HG03025 (cell line): ENCODE results near the gene GPC4.

Experiments used
- ATAC-seq: cut with Tn5 transposase; IDR thresholded peaks from one replicate; pipeline ENCODE4 v1.9.1; 2021; ENCODE audit warnings: mild to moderate bottlenecking, moderate library complexity; ENCODE audit not compliant: unreplicated experiment, low FRiP score

GPC4 gene

DNA sequence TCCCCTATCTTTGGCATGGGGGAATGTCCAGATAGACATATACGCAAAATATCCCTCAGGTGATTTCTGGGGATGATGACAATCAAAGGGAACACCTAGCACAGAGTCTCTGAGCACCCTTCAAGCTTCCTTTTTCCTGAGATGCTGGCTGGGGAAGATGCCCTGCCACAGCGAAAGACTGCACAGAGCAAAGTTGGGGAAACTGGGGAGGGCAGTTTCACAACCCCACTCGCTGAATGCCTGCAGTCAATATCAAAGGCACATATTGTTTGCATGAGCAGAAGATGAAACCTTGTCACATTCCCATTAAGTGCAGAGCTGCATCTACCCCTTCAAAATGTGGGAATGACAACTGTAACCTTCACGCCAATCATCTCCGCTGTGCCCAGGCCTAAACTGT, 2.6 kb downstream of the GPC4 start:
- no peak for ATAC-seq

DNA sequence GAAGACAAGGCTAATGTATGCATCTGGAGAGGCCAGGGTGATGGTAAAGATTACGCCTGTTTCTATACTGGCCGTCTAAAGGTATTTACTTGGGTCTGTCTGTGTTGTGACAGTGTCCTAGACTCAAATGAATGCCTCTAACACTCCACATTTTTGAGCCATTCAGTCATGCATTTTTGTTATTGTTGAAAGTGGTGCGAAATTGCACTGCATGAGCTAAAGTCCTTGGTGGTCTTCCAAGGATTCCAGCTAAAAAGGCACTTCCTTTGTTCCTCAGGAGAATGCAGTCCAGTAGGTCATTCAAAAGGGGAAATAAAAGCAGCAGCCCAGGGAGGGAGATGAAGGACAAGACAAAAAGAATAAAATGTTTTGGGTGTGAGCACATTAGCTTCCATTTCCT, 3.0 kb downstream of the GPC4 start:
- no peak for ATAC-seq

- ATAC-seq: no peak
Measured at GRCh38 chrX:133410550-133410949, 4.7 kb downstream of the GPC4 start.

- no peak for ATAC-seq
Measured at GRCh38 chrX:133405498-133406185, 9.6 kb downstream of the GPC4 start.

DNA sequence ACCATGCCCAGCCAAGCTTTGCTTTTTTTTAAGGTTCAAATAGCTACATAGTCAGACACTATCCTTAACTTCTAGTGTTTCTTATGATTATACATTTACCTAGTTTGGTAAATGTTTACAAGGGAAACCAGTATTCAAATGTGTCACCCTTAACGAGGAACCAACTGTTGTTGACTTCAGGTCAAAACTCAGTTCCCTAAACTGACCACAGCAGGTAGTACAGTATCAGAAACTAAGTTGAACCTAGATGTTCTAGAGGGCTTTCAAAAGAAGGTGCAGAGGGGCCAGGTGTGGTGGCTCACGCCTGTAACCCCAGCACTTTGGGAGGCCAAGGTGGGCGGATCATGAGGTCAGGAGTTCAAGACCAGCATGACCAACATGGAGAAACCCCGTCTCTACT, 11.3 kb downstream of the GPC4 start:
- no peak for ATAC-seq

GRCh38 chrX:133402830-133403625, 12.3 kb downstream of the GPC4 start:
- ATAC-seq: no peak

DNA sequence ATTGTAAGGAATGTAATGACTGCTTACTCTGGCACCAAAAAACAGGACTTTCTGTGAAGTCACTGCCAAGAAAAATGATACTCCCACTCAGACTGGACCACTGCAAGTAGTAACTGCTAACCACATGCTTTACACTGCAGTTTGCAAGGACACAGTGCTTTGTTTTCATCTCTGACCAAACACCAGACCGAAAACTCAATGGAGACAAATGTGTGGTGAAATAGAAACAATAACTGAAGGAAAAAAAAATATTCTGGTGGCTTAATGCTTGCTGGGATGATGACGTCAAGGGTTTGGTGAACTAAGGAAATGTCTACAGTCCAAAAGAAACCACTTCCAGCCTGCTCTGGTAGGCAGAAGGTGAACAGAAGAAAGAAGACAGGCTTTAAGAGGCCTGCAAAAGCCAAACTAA, 13.2 kb downstream of the GPC4 start:
- ATAC-seq: no peak

GRCh38 chrX:133401536-133401935, 13.8 kb downstream of the GPC4 start:
- no peak for ATAC-seq

DNA sequence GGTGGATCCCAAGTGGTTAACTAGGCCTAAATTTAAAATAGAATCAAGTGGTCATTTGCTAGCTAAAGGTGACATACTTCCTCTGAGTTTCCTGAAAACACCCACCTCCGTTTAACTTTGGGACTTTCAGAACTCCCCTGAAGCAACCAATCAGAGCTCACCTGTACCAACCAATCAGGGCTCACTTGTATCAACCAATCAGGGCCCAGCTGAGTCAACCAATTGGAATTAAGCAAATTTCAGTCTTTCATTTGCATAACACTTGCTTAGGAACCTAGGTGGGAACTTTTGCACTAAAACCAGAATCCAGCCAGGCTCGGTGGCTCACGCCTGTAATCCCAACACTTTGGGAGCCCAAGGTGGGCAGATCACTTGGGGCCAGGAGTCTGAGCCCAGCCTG, 15.9 kb downstream of the GPC4 start:
- no peak for ATAC-seq

- ATAC-seq: no peak
Measured at GRCh38 chrX:133394765-133395164, 20.5 kb downstream of the GPC4 start.

GRCh38 chrX:133392671-133393070, 22.6 kb downstream of the GPC4 start:
- no peak for ATAC-seq

- no peak for ATAC-seq
Measured at GRCh38 chrX:133391111-133391510, 24.2 kb downstream of the GPC4 start.

GRCh38 chrX:133390676-133391075, 24.6 kb downstream of the GPC4 start:
- ATAC-seq: no peak

GRCh38 chrX:133389975-133390374, 25.3 kb downstream of the GPC4 start:
- no peak for ATAC-seq

DNA sequence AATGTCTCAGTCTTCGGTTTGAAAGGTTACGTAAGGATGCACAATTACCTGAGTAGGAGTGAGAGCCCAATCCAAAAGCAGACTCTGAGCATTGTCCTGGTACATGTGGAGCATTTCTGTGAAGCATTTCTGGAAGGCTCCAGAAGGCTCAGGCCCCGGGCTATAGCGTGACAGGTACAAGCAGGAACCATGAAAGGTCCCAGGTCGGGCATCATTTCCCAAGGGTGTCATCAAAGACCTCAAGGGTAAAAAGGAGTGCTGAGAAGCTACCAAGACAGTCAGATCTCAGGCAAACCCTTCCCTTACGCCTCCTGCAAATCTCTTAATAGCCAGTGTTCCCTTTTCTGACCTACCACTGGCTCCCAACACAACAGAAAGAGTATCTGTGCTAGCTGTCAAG, 30.8 kb downstream of the GPC4 start:
- ATAC-seq: no peak

DNA sequence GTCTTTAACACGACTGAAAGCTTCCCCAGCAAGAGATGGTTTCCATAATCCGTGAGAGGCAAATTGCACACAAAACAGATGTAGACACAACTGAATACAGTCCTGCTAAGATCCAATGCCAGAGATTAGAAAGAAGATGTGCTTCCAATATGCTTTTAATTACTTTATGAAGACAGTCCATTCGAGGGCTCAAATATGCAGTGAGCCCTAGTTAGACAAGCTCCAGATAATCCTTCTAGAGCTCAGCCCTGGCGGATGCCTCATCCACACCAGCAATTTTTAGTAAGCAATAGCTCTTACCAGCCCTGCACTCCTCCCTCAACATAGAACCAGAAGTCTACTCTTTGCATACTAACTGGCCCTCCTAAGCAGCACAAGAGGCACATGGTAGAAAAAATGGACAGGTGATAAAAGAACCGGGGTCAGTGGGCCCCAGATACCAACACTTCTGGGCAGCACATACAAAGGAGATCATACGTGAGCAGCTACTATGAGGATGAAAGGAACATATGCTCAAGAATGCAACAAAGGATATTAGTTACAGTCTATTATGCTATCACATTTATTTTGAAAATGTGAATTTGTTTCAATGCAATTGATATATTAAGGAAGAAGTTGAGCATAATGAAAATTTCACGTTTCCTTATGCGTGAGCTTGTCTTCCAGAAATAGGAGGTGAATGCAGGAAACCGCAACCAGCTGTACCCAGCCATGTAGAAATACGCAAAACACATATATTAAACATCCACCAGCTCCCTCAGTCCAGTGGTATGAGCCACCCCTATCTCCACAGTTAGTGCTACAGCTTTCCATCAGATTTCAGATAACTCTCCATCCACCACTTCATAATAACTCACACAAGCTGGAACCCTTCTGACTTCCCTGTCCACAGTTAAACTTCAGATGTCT, 34.3 kb downstream of the GPC4 start:
- ATAC-seq: no peak

- no peak for ATAC-seq
Measured at GRCh38 chrX:133376422-133376821, 38.9 kb downstream of the GPC4 start.

- ATAC-seq: no peak
Measured at GRCh38 chrX:133375615-133376340, 39.5 kb downstream of the GPC4 start.

DNA sequence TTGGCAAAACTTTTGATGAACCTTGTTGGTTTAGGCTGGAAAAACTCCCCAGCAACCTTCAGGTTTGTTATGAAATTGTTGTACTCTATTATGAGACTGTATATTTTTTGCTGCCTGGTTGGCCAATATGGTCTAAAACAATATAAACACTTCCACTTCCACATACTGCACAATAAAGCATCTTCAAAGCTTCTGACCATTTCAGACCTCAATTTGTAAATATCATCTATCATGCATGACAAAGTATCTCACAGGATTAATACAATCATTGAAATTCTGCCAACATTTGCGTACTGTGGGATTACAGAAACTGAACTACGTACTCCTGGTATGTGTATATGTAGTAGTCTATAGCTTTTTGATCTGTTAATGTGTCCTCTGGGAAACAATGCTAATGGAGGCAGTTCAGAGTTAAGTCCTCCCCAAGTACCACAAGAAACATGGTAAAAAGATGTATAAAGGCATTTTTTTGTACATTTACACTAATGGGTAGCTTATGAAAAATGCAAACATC, 40.4 kb downstream of the GPC4 start:
- no peak for ATAC-seq

GRCh38 chrX:133373386-133374079, 41.8 kb downstream of the GPC4 start:
- ATAC-seq: no peak
